Effector memory CD8-positive, alpha-beta T cell (primary cell): ENCODE measurements around the gene AP2M1.

ENCODE experiments used
- ATAC-seq: fragments of 150-1000 bp; cut with Tn5 transposase; replicated peaks from 2 replicates; pipeline ENCODE4 v1.10.0; 2021; ENCODE audit warnings: mild to moderate bottlenecking, moderate library complexity
- DNase-seq, 3 experiments: peaks; one replicate each; pipeline ENCODE4 v3.0.0; 2021
- H3K27ac Mint-ChIP-seq, 2 donors: one replicate each; pipeline ENCODE4 v1.8.0; 2022; ENCODE audit warnings: mild to moderate bottlenecking in 2 of 2, mixed read lengths in 2 of 2, moderate library complexity in 2 of 2
- H3K27me3 Mint-ChIP-seq, 2 donors: one replicate each; pipeline ENCODE4 v1.8.0; 2022; ENCODE audit warnings: mixed read lengths in 2 of 2
- H3K36me3 Mint-ChIP-seq: one replicate; pipeline ENCODE4 v1.8.0; 2022; ENCODE audit warnings: mild to moderate bottlenecking, moderate library complexity, mixed read lengths; ENCODE audit not compliant: insufficient read depth
- H3K4me1 Mint-ChIP-seq, 2 donors: one replicate each; pipeline ENCODE4 v1.8.0; 2022; ENCODE audit warnings: low read depth in 2 of 2, mixed read lengths in 2 of 2
- H3K4me3 Mint-ChIP-seq, 2 donors: one replicate each; pipeline ENCODE4 v1.8.0; 2022; ENCODE audit warnings: mild to moderate bottlenecking in 2 of 2, mixed read lengths in 2 of 2, moderate library complexity in 2 of 2
- H3K9me3 Mint-ChIP-seq, 2 donors: one replicate each; pipeline ENCODE4 v1.8.0; 2022; ENCODE audit warnings: mixed read lengths in 2 of 2

The AP2M1 gene

GRCh38 chr3:184228376-184229137 lies 53.9 kb downstream of the AP2M1 start:
- peaks cover 10% of the 10 kb centered on the region in 2 donors for H3K4me1 Mint-ChIP-seq
- peak overlapping the region in 1 of 2 donors; percentile 75 for H3K27ac Mint-ChIP-seq
- H3K27me3 Mint-ChIP-seq = peaks cover 60 to 80% of the 10 kb centered on the region in 2 donors
- DNase-seq = no peak
- peak overlapping the region; percentile 82 to 89 for H3K4me3 Mint-ChIP-seq
- no peaks in the 10 kb centered on the region for H3K9me3 Mint-ChIP-seq
- ATAC-seq = no peak
- peaks cover 6% of the 10 kb centered on the region for H3K36me3 Mint-ChIP-seq

- ATAC-seq (peak; percentile 97), DNase-seq (peak; percentile 67 to 82 (median 74))
- Mint-ChIP-seq H3K36me3 (peaks cover 3% of the 10 kb centered on the region), H3K4me1 (peaks cover 10% of the 10 kb centered on the region in 2 donors), H3K4me3 (peak within 1 kb of the TSS; percentile 82 to 89), H3K27ac (peak within 1 kb of the TSS in 1 of 2 donors; percentile 75), H3K27me3 (peaks cover 60 to 80% of the 10 kb centered on the region in 2 donors), H3K9me3 (no peaks in the 10 kb centered on the region)
These were observed 54.9 kb downstream of the AP2M1 start, which contains the start of gene VWA5B2 for GRCh38 chr3:184229394-184230080. VWA5B2 (plus strand) TSS chr3:184229585; CDS start chr3:184230529, 944 bp downstream.

DNA sequence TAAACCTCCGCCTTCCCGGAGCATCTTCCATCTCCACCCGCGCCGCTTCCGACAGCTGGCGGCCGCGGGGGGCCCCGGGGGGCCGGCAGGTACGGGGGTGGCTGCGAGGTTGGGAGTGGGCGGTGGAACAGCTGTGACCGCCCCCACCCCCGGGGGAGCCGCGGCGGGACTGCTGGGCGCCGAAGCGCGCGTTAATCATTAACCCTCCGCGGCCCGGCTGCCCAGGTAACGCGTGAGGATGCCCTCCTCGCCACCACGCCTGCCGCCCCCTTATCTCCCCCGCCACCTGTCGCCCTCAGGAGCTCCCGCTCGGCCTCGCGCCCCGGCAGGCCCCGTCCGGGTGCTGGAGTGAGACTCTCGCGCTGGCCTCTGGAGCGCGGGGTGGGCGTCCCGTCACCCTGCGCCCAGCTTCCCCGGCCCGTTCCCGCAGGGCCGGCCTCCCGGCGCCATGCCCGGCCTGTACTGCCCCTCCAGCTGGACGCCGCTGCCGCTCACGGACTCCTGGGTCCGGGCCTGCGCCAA lies 55.5 kb downstream of the AP2M1 start:
- Mint-ChIP-seq H3K4me1 (peaks cover 10% of the 10 kb centered on the region in 2 donors), H3K9me3 (no peaks in the 10 kb centered on the region), H3K36me3 (peaks cover 3% of the 10 kb centered on the region), H3K27me3 (peaks cover 56 to 74% of the 10 kb centered on the region in 2 donors), H3K27ac (no peak overlapping the region), H3K4me3 (peak overlapping the region; percentile 54 to 89)
- DNase-seq (no peak), ATAC-seq (no peak)

GRCh38 chr3:184230603-184231528 lies 56.2 kb downstream of the AP2M1 start:
- ATAC-seq (no peak), DNase-seq (no peak)
- Mint-ChIP-seq H3K27me3 (peaks cover 49 to 67% of the 10 kb centered on the region in 2 donors), H3K27ac (no peak overlapping the region), H3K4me3 (peak overlapping the region; percentile 56 to 63), H3K9me3 (no peaks in the 10 kb centered on the region), H3K36me3 (peaks cover 3% of the 10 kb centered on the region), H3K4me1 (peaks cover 10% of the 10 kb centered on the region in 2 donors)

GRCh38 chr3:184231671-184232070 lies 57.0 kb downstream of the AP2M1 start:
- Mint-ChIP-seq H3K27me3 (peaks cover 42 to 65% of the 10 kb centered on the region in 2 donors), H3K36me3 (peaks cover 3% of the 10 kb centered on the region), H3K9me3 (no peaks in the 10 kb centered on the region), H3K4me3 (peak overlapping the region; percentile 56 to 63), H3K4me1 (peaks cover 10% of the 10 kb centered on the region in 2 donors), H3K27ac (no peak overlapping the region)
- ATAC-seq = no peak
- no peak for DNase-seq

DNA sequence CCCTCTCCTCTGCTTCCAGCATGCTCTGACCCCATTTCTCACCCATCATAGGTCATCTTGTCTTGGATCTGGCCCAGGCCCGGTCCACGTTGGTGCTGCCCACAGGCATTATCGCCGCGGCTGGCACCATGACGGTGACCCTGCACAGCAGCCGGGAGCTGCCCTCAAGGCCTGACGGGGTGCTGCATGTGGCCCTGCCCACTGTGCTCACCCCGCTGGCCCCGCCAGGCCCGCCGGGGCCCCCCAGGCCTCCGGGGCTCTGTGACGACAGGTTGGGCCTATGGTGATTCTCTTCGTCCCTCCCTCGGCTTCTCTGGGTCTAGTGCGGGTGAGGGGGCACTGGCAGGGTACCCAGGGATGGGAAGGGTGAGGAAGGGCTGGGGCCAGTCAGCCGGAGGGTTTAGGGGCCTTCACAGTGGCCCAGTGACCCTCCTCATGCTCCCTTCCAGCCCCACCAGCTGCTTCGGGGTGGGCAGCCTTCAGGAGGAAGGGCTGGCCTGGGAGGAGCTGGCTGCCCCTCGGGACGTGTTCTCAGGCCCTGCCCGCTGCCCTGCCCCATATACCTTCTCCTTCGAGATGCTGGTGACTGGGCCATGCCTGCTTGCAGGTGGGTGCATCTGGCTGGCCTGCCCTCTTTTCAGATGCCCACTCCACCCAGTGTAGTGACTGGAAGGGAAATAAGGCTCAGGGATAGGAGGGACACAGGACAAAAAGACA lies 58.6 kb downstream of the AP2M1 start:
- Mint-ChIP-seq H3K36me3 (peaks cover 3% of the 10 kb centered on the region), H3K27ac (no peak overlapping the region), H3K27me3 (peaks cover 31 to 51% of the 10 kb centered on the region in 2 donors), H3K4me3 (no peak overlapping the region), H3K9me3 (no peaks in the 10 kb centered on the region), H3K4me1 (peaks cover 8 to 10% of the 10 kb centered on the region in 2 donors)
- no peak for DNase-seq
- ATAC-seq = no peak
